Activated naive CD4-positive, alpha-beta T cell (primary cell): ENCODE data around the gene ARHGAP9.

Experiments used
- DNase-seq, 4 experiments: peaks; one replicate each; lab custom pipeline; 2025; lab: John Stamatoyannopoulos, UW

The ARHGAP9 gene

DNA sequence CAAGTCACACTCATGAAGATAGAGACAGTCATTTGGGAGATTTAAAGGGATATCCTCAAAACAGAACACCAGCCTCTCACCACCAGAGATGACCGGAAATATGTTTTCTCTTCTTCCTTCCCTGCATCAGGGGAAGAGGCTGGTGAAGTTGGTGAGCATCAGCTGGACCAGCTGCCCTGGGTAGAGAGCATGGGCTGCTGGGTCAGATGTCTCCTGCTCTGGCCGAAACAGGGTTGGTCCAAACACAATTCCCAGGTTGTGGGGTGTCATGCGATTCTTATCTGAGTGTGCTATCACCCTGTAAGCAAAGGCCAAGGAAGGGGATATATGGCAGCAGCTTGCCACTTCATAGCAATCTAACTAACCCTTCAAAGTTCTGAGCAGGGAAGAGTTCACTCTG is 7.3 kb downstream of the ARHGAP9 start:
- no peak for DNase-seq

DNA sequence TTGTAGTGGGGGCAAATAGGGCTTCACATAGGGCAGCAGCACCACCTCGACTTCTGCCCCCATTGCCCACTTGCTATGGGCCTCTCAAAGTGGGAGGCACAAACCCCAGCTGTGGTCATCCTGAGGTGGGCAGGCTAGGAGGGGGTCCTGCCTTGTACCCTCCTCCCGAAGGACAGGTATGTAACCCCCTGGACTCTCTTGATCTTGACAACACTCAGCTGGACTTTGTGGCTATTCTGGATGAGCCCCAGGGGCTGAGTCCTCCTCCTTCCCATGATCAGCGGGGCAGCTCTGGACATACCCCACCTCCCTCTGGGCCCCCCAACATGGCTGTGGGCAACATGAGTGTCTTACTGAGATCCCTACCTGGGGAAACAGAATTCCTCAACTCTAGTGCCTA is 8.0 kb downstream of the ARHGAP9 start:
- DNase-seq, result no peak

DNA sequence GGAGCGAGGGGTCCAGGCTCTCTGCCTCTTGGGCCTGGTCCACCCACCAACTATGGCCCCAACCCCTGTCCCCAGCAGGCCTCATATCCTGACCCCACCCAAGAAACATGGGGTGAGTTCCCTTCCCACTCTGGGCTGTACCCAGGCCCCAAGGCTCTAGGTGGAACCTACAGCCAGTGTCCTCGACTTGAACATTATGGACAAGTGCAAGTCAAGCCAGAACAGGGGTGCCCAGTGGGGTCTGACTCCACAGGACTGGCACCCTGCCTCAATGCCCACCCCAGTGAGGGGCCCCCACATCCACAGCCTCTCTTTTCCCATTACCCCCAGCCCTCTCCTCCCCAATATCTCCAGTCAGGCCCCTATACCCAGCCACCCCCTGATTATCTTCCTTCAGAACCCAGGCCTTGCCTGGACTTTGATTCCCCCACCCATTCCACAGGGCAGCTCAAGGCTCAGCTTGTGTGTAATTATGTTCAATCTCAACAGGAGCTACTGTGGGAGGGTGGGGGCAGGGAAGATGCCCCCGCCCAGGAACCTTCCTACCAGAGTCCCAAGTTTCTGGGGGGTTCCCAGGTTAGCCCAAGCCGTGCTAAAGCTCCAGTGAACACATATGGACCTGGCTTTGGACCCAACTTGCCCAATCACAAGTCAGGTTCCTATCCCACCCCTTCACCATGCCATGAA is 8.6 kb downstream of the ARHGAP9 start:
- no peak for DNase-seq

DNA sequence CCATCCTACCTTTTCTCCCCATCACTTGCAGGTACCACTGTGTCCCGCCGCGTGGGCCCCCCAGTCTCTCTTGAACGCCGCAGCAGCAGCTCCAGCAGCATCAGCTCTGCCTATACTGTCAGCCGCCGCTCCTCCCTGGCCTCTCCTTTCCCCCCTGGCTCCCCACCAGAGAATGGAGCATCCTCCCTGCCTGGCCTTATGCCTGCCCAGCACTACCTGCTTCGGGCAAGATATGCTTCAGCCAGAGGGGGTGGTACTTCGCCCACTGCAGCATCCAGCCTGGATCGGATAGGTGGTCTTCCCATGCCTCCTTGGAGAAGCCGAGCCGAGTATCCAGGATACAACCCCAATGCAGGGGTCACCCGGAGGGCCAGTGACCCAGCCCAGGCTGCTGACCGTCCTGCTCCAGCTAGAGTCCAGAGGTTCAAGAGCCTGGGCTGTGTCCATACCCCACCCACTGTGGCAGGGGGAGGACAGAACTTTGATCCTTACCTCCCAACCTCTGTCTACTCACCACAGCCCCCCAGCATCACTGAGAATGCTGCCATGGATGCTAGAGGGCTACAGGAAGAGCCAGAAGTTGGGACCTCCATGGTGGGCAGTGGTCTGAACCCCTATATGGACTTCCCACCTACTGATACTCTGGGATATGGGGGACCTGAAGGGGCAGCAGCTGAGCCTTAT is 9.2 kb downstream of the ARHGAP9 start:
- no peak for DNase-seq

DNA sequence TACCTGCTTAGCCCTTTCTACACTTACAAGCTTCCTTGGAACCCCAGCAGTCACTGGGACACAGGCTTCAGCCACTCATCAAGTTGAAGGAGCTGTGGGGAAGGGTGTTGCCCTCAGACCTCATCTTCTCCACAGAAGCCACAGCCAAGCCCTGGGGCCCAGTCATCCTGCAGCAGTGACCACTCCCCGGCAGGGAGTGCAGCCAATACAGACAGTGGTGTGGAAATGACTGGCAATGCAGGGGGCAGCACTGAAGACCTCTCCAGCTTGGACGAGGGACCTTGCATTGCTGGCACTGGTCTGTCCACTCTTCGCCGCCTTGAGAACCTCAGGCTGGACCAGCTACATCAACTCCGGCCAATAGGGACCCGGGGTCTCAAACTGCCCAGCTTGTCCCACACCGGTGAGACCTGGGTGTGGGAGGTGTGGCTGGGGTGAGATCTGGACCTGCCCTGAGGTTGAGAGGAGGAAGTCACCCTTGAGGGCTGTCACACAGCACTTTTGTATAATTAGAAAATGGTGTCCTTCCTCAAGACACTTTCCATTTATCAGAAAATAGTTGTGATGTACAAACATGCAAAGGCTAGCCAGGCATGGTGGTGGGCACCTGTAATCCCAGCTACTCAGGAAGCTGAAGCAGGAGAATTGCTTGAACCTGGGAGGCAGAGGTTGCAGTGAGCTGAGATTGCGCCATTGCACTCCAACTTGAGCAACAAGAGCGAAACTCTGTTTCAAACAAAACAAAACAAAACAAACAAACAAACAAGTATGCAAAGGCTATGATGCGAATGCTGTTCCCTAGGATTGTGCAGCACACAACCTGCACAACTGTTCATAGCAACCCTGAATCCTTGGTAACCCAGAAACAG is 10.1 kb downstream of the ARHGAP9 start:
- no peak for DNase-seq

DNA sequence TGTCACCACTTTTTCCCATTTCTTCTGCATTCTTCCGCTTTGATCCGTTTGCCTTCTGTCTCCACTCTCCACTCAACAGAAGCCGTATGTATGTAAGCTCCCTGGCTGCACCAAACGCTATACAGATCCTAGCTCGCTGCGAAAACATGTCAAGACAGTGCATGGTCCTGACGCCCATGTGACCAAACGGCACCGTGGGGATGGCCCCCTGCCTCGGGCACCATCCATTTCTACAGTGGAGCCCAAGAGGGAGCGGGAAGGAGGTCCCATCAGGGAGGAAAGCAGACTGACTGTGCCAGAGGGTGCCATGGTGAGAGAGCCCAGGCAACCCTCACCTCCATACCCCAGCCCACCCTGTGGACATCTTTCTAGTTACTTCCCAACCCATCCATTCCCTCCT is 11.8 kb downstream of the ARHGAP9 start:
- DNase-seq, result no peak

DNA sequence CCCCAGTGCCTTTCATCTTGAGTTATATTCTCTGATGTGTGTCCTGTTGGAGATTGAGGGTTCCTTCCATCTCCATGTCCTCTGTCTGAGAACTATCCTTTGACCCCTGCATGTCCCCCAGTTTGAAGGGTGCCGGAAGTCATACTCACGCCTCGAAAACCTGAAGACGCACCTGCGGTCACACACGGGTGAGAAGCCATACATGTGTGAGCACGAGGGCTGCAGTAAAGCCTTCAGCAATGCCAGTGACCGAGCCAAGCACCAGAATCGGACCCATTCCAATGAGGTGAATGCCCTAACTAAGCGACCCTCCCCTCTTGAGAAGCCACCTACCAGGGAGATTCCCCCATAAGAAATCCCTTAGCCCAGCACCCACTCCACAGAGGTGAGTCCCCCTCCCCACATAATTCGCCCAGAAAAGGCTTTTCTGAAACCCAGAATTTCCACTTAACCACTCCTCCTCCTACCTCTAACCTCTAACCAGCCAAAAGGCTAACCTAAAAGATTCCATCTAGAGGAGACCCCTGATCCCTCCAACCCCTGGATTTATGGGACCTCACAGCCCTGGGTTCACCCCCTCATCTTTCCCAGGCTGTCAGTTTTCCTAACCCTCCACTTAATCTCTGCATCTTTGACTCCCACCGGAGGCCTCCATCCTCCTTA is 12.3 kb downstream of the ARHGAP9 start:
- no peak for DNase-seq

DNA sequence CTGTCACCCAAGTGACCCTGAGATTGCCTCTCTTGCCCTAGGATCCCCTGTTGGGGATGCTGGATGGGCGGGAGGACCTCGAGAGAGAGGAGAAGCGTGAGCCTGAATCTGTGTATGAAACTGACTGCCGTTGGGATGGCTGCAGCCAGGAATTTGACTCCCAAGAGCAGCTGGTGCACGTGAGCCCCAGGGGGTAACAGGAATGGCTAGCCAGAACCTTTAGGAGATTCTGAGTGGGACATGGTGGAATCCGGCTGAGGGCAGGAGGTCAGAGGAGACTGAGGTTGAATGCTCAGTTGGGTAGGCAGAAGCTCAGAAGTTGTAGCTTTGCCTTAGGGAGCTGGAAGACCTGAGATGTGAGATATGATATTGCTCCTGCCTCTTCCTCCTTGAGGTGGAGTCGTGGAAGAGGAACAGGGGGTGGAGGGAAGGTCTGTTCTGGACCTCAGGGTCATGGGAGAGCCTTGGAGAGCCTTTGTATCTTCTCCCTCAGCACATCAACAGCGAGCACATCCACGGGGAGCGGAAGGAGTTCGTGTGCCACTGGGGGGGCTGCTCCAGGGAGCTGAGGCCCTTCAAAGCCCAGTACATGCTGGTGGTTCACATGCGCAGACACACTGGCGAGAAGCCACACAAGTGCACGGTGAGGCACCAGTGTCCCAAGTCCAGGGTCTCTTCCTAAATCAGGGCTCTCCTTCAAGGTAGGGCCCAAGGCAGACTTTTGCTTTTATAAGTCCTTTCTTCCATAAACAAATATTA is 13.7 kb downstream of the ARHGAP9 start:
- DNase-seq, result no peak

DNA sequence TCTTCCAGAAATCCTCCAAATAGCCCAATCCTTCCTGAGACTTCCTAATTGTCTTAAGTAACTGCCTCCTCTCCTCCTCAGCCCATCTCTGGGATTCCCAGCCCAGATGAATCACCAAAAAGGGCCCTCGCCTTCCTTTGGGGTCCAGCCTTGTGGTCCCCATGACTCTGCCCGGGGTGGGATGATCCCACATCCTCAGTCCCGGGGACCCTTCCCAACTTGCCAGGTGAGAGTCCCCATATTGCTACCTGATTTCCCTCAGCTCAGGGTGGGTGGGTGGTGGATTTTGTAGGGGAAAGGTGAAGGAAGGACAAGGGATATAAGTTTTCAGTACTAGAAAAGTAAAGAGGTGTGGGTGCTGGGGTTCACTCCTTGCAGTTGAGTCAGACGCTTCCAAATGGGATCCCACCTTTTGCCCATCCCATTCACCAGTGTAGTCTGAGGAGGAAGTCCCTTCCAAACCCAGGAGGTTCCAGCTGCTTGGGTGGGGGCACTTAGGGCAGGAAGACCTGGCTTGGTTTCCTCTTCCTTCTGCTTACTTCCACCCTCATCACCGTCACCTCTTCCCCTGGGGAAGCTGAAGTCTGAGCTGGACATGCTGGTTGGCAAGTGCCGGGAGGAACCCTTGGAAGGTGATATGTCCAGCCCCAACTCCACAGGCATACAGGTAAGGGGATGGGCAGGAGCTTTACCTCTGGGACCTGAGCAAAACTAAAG is 14.5 kb downstream of the ARHGAP9 start:
- DNase-seq, result no peak

DNA sequence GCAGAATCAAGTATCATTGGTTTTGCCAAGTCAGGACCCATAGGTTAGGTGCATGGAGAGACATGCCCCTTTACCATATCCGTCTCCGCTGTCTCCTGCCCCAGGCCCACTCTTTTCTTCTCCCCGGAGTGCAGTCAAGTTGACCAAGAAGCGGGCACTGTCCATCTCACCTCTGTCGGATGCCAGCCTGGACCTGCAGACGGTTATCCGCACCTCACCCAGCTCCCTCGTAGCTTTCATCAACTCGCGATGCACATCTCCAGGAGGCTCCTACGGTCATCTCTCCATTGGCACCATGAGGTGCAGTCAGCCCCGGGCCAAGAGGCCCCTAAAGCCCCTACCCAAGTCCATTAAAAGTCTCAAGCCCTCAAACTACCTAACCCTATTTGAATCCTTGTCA is 15.1 kb downstream of the ARHGAP9 start:
- DNase-seq, result no peak

DNA sequence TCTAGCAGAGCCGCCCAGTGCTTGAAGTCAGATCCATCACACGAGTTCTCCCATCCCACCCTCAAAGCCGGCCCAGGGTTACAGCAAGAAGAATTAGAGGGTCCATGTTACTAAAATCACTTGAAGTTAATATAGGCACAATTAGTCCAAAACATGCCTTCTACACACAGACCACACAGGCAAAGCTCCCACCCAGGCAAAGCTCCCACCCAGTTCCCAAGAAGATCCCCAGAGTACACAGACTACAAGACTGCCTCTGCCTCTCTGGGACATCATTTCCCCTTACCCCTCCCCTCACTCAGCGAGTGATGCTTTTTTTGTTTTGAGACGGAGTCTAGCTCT is 16.8 kb downstream of the ARHGAP9 start:
- DNase-seq, result no peak

DNA sequence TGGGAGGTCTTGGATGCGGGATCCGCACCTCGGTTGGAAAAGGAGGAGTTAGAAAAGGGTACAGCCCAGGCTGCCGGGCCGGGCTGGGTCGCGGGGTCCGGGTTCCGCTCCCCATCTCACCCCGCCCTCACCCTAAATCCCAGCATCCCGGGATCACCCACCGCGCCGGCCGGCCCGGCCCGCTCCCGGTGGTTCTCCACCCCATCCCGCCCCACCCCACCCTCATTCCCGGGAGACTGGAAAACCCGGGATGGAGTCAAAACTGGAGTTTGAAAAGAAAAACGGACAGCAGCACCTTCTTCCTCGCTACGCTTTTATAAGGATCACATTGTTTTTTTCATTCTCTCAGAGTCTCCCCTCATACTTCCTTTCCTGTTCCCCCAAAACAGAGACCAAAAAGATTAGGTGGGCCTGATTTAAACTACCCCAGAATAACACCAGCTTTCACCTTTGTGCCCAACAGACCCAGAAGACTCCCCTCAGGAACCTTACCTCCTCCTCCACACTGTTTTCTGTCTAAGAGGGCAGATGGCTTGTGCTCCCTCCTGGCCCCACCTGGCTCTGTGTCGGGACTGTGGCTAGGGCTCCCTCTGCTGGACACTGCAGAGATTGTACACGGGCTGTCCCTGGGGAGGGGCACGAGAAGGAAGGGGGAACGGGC is 17.3 kb downstream of the ARHGAP9 start:
- peak; percentile 59 to 79 (median 75) for DNase-seq

DNA sequence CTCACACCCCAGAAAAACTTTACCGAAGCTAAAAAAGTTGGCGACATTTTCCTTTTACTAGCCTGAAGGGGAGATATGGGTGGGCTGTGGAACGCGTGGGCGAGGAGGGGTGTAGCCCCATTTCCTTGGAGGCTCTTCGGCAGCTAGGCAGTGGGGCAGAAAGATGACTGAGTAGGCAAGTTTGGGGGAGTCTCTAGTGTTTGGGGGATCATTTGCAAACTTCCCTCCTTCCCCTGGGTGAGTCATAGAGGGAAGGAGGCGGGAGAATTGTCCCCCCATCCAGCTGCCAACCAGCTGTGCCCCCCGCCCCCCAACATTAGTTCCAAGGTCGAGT is 17.8 kb downstream of the ARHGAP9 start:
- DNase-seq, result no peak

DNA sequence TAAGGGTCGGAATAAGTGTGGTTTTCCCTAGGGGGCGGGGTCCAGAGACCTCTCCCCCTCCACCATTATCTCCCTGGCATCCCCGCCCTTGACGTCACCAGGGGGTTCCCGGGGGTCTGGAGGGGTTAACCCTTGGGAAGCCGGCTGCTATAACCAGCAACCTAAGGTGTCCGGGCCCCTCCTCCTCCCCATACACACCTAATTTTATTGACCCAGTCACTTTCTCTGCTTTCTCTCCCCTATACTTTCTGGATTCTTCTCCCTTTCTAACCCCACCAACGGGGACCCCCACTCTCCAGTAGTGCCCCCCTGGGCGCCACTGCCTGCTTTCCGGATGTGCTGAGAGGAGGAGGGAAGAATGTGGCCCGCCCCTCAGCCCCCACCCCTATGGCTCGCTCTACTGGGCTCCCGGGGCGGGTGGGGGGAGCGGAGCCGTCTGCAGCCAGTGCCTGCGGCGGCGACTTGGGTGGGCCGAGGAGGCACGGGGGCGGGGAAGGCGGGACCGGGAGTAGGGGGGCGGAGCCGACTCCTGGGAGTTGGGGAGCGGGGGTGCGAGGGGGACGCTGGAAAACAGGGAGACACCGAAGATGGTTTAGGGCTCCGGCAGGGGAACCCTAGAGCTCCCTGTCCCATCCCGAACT is 18.3 kb downstream of the ARHGAP9 start:
- DNase-seq, result peak in 1 of 4 experiments; percentile 15

DNA sequence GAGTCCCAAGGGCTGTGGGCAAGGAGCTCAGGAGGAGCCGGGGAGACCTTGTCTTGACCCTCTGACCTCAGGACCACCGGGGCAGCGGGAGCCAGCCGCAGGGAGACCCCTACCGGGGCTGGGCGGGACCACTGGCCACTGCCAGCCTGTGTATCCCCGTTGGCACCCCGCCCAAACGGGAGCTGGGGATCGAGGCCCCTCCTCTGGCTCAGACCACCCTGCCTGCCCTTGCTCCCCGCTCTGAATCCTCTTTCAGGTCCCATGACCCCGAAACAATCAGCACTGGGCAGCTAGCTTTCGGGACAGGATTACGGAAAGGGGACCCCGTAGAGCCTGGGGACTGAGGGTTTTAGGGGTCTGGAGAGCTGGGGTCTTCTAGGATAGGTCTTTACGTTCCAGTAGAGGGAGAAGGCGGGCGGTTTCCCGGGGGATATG is 18.8 kb downstream of the ARHGAP9 start:
- no peak for DNase-seq

DNA sequence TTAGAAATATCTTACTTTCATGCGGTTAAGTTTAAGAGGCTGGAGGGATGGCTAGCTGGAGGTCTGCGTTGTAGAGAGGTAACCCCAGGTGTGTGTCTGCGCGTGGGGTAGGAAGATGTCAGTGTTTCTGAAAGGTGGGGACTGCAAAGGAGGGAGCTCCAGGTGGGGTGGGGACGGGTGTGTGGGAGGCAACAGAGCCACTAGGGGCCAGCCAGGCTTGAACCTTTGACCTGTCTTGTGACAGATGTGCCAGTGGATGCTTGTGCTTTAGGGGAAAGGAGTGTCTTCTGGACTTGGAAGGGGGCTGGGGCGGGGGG is 19.2 kb downstream of the ARHGAP9 start:
- DNase-seq, result no peak

DNA sequence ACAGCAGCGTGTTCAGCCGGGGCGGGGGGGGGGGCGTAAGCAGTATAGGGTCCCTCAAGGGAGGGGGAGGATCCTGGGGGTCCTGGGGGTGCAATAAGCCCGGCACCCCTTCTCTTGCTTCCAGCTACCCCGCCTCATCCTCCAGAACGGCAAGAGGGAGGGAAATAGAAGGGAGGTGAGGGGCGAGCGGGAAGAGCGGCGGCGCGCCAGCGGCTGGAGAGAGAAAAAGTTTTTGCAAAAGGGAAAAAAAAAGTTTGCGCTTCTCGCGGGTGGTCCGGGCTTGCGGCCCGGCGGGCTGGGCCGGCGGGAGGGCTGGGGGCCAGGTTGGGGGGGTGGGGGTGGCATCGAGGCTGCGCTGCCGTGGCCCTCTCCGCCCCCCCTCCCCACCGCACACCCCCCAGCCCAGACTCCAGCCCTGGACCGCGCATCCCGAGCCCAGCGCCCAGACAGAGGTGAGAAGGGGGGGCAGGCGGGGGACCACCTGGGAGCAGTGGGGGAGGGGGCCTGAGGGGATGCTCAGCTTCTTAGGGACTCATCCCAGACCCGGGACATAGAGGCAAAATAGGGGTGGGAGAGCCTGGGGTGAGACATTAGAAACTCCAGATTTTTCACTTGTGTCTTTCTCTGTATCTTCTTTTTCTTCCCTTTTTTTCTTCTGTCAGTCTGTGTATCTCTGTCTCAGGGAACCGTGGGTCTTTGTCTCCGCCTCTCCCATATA is 19.8 kb downstream of the ARHGAP9 start, which contains the start of gene GLI1:
Gene GLI1 (plus strand): TSS at position 36 of the 718 bp plus-strand sequence. CDS start 3,907 bp downstream, outside the sequence.
- no peak for DNase-seq

DNA sequence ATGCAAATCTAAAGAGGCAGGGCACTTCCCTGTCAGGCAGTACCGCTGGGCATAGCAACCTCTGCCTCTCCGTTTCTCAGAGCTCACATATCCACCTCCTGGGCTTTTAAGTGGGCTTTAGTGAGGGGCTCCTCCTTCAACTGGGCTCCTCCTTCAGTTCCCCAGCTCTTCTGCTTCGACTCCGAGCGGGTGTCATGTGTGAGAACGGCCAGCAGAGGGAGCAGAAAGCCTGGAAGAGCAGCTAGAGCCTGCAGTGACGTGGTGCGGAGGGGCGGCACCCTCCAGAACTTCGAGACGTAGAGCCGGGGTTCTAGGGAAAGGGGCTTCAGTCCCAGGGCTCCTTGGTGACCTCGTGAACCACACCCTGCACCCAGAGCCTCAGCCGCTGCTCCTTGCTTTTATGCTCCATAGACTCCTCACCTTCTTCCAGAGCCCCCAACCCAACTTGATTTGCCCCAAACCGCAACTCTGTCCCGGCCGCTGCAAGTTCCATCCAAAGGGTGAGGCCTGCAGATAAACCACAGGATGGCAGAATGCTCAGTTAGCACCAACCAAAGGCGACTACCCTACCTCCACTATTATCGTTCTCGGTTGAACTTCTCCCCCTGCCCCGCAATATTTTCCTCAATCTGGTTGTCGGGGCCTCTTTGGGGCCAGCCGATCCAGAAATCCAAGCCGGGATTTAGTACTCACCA is 20.5 kb downstream of the ARHGAP9 start:
- peak; percentile 73 to 83 (median 80) for DNase-seq

DNA sequence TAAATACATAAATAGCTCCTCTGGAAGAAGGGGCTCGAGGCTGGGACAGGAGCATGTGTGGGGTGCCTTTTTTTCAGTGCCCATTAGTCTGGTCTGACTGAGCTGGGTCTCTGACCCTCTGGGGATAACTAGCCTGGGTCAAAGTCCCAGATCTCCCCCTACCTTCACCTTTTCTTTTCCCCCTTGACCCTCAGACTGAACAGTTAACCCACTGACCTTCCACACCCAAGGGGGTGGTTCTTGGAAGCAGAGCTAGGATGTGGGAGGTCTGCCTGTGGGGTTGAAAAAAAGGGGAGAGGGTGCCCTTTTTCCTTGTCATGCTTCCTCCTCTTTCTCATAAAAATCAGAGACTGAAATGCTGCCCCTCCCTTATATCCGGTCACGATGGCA is 21.0 kb downstream of the ARHGAP9 start:
- no peak for DNase-seq
